OCI-LY7 (cell line): ENCODE data around the gene ZNRF3. TPM values are rescaled to one million over a fixed set of nuclear protein-coding genes. Genes with fewer than 3 reads are reported as not detected.

Experiments
- BruUV-seq: library from RNA; stranded (reverse); fragments of 400-500 nt; replicated peaks from 2 replicates; lab custom pipeline; 2021; lab: Mats Ljungman, UMichigan
- CTCF ChIA-PET: fragments of 300-600 bp; sonication (Branson Sonifier 250); formaldehyde crosslinking; loops from one replicate; lab custom pipeline; 2022; ENCODE audit warnings: antibody characterized with exemption; ENCODE audit not compliant: unreplicated experiment; lab: Charles Lee
- POLR2A ChIA-PET: fragments of 300-600 bp; sonication (Branson Sonifier 250); formaldehyde crosslinking; loops from one replicate; lab custom pipeline; 2022; ENCODE audit warnings: antibody characterized with exemption; lab: Charles Lee
- DNase-seq: peaks from one replicate; pipeline ENCODE4 v3.0.0-alpha.2; 2015; ENCODE audit warnings: low spot score
- H2AFZ ChIP-seq: fragments of 200-600 bp; sonication (generic), shearing (Covaris generic); 2 replicates; pipeline ENCODE4 v1.6.1; 2014; ENCODE audit warnings: mild to moderate bottlenecking, antibody characterized with exemption, low read length, moderate library complexity
- H3K27ac ChIP-seq: fragments of 200-600 bp; sonication (generic); 2 replicates; pipeline ENCODE4 v1.5.1; 2014; ENCODE audit warnings: mixed run types, low read depth, mild to moderate bottlenecking, moderate library complexity, low read length, inconsistent platforms; ENCODE audit not compliant: poor library complexity, severe bottlenecking
- H3K36me3 ChIP-seq: fragments of 200-600 bp; sonication (generic); 2 replicates; pipeline ENCODE4 v1.6.1; 2014; ENCODE audit warnings: mild to moderate bottlenecking, antibody characterized with exemption, low read length, moderate library complexity, mixed read lengths; ENCODE audit not compliant: insufficient read depth
- H3K4me1 ChIP-seq: fragments of 200-600 bp; sonication (generic); 2 replicates; pipeline ENCODE4 v1.5.1; 2014; ENCODE audit warnings: mild to moderate bottlenecking, low read length; ENCODE audit not compliant: insufficient read depth, poor library complexity, severe bottlenecking
- H3K4me2 ChIP-seq: fragments of 200-600 bp; sonication (generic); 2 replicates; pipeline ENCODE4 v1.6.1; 2014; ENCODE audit warnings: mild to moderate bottlenecking, low read length
- H3K4me3 ChIP-seq: fragments of 200-600 bp; sonication (generic); 2 replicates; pipeline ENCODE4 v1.5.1; 2014; ENCODE audit warnings: mild to moderate bottlenecking, low read depth, low read length; ENCODE audit not compliant: poor library complexity, severe bottlenecking
- H3K79me2 ChIP-seq: fragments of 200-600 bp; sonication (generic); 2 replicates; pipeline ENCODE4 v1.6.1; 2016; ENCODE audit warnings: low read depth, mild to moderate bottlenecking, low read length, moderate library complexity, mixed read lengths; ENCODE audit not compliant: insufficient read depth
- H3K9me2 ChIP-seq: fragments of 200-600 bp; sonication (generic); 2 replicates; pipeline ENCODE4 v1.6.1; 2016; ENCODE audit warnings: mild to moderate bottlenecking, low read length, mixed read lengths; ENCODE audit not compliant: insufficient read depth
- H3K9me3 ChIP-seq: fragments of 200-600 bp; sonication (generic); 2 replicates; pipeline ENCODE4 v1.6.1; 2014; ENCODE audit warnings: mild to moderate bottlenecking, mixed run types, low read length, mixed read lengths
- H4K20me1 ChIP-seq: fragments of 200-600 bp; sonication (generic); 2 replicates; pipeline ENCODE4 v1.6.1; 2014; ENCODE audit warnings: mild to moderate bottlenecking, antibody characterized with exemption, low read length, moderate library complexity, mixed read lengths; ENCODE audit not compliant: insufficient read depth
- EZH2phosphoT487 ChIP-seq: fragments of 200-600 bp; sonication (generic); IDR thresholded peaks from 2 replicates; pipeline ENCODE4 v1.6.1; 2018; ENCODE audit warnings: low read depth, borderline replicate concordance, mild to moderate bottlenecking, mixed run types, antibody characterized with exemption, low read length, moderate library complexity, mixed read lengths
- intact Hi-C: fragments of 100-400 bp; cut with micrococcal nuclease; formaldehyde crosslinking; loops from one replicate; pipeline ENCODE4 v1.10.0; 2022; ENCODE audit not compliant: unreplicated experiment
- total RNA-seq, 2 experiments: library from RNA; depleted of rRNA in 1 of 2; stranded (reverse); fragments of >200 nt in 1 of 2; shearing (Covaris generic) in 1 of 2; gene quantifications; 2 replicates each; pipeline ENCODE4 v1.2.3, GENCODE V29; 2014 to 2022
- TF ChIP-seq, protein P1 (sequence below): fragments of 200-600 bp; sonication (generic); conservative IDR thresholded peaks from 2 replicates; pipeline ENCODE4 v1.5.1; 2014; ENCODE audit warnings: mild to moderate bottlenecking, antibody characterized with exemption, low read length, moderate library complexity, mixed read lengths

Gene ZNRF3
- total RNA-seq, 2 experiments from 2014 or later: 3.6 to 3.9 TPM

DNA sequence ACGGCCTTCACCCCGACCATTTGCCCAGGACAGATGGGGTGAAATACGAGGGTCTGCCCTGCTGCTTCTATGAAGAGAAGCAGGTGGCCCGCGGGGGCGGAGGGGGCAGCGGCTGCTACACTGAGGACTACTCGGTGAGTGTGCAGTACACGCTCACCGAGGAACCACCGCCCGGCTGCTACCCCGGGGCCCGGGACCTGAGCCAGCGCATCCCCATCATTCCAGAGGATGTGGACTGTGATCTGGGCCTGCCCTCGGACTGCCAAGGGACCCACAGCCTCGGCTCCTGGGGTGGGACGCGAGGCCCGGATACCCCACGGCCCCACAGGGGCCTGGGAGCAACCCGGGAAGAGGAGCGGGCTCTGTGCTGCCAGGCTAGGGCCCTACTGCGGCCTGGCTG, 167.1 kb downstream of the ZNRF3 start:
- BruUV-seq: no TSS peak
- H3K9me2 ChIP-seq: no peaks in the 10 kb centered on the region
- POLR2A ChIA-PET: no interaction called here

DNA sequence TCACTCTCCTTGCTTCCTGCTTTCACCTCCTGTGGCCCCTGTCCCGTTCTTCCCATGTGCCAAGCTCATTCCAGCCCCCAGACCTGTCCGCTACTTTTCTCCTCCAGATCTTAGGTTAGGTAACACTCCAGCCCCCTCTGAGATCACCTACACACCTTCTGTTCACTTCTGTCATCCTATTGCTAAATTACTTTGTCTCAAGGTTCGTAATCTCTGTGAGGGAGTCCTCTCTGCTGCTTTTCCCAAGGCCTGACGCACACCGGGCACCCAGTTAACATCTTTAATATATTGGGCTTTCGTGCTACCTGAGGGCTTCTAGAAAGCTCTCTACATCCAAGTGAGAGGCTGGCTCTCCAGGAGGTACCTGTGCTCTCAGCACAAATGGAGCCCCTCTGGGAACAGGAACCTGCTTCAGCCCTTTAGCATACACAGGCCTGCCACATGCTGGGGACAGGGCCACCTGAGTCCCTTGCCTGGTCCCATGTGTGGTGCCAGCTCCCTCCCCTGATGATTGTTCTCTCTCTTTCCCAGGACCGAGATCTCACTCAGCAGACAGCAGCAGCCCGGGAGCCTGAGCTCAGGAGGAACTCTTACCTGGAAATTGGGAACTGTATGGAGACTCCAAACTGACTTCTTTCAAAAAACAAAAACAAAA, 169.8 kb downstream of the ZNRF3 start:
- Histone ChIP-seq H3K4me1 (no peaks in the 10 kb centered on the region), H4K20me1 (no peaks in the 10 kb centered on the region), H3K79me2 (no peaks in the 10 kb centered on the region), H3K36me3 (no peaks in the 10 kb centered on the region), H3K9me3 (no peaks in the 10 kb centered on the region), H3K4me2 (no peak overlapping the region), H2AFZ (no peak overlapping the region), H3K27ac (no peak overlapping the region), H3K4me3 (no peak overlapping the region), H3K9me2 (no peaks in the 10 kb centered on the region)
- POLR2A ChIA-PET: interaction anchor here (0.6 to 0.7 kb wide), 2 partner anchors 182 to 474 kb away, joined by 3 read pairs; no protein-coding TSS in a partner anchor
- intact Hi-C loops: no loop called here
- CTCF ChIA-PET: no interaction called here
- TF ChIP-seq, protein P1, sequence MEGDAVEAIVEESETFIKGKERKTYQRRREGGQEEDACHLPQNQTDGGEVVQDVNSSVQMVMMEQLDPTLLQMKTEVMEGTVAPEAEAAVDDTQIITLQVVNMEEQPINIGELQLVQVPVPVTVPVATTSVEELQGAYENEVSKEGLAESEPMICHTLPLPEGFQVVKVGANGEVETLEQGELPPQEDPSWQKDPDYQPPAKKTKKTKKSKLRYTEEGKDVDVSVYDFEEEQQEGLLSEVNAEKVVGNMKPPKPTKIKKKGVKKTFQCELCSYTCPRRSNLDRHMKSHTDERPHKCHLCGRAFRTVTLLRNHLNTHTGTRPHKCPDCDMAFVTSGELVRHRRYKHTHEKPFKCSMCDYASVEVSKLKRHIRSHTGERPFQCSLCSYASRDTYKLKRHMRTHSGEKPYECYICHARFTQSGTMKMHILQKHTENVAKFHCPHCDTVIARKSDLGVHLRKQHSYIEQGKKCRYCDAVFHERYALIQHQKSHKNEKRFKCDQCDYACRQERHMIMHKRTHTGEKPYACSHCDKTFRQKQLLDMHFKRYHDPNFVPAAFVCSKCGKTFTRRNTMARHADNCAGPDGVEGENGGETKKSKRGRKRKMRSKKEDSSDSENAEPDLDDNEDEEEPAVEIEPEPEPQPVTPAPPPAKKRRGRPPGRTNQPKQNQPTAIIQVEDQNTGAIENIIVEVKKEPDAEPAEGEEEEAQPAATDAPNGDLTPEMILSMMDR: no peak
- no peak for TF ChIP-seq EZH2phosphoT487
- no peak for DNase-seq
- no TSS peak for BruUV-seq

More for the DNA sequence above, 167.1 kb downstream of the ZNRF3 start:
- Histone ChIP-seq H3K79me2 (no peaks in the 10 kb centered on the region), H4K20me1 (no peaks in the 10 kb centered on the region), H3K27ac (no peak overlapping the region), H3K9me3 (no peaks in the 10 kb centered on the region), H3K4me3 (no peak overlapping the region), H2AFZ (no peak overlapping the region), H3K4me1 (no peaks in the 10 kb centered on the region), H3K4me2 (no peak overlapping the region), H3K36me3 (no peaks in the 10 kb centered on the region)
- TF ChIP-seq, protein P1: no peak
- no peak for TF ChIP-seq EZH2phosphoT487
- DNase-seq: no peak
- CTCF ChIA-PET: no interaction called here
- intact Hi-C loops: no loop called here

DNA sequence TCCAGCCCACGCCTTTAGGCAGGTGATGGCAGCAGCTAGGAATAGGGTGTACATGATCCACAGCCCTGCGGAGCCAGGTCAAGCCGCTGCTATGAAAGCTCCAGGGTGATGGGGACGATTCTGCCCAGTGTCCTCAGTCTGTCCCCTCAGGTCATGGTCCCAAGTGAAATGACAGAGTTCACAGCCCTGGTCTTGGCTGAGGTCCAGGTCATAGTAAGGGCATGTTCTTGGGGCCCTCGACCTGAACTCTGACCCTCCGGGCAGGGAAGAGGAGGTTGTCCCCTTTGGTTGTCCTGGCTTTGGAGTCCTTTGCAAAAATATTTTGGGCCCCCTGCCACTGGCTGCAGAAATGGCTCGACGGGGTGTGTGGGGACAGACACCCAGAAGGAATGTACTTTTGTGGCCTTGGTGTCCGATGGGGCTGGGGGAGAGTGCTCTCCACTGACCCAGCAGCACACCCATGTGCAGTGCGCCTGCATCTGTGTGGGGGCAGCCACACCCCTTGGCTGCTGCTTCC, 170.9 kb downstream of the ZNRF3 start:
- H2AFZ ChIP-seq: no peak overlapping the region
- no peaks in the 10 kb centered on the region for H4K20me1 ChIP-seq
- no peak overlapping the region for H3K4me2 ChIP-seq
- H3K9me2 ChIP-seq: no peaks in the 10 kb centered on the region
- TF ChIP-seq, protein P1: no peak
- H3K79me2 ChIP-seq: no peaks in the 10 kb centered on the region
- H3K4me1 ChIP-seq: no peaks in the 10 kb centered on the region
- intact Hi-C loops: no loop called here
- no peaks in the 10 kb centered on the region for H3K36me3 ChIP-seq
- no TSS peak for BruUV-seq
- no peak overlapping the region for H3K27ac ChIP-seq
- ChIA-PET CTCF (no interaction called here), POLR2A (no interaction called here)
- H3K9me3 ChIP-seq: no peaks in the 10 kb centered on the region
- H3K4me3 ChIP-seq: no peak overlapping the region
- no peak for DNase-seq
